HepG2 (cell line): ENCODE results near the gene SLC25A47. TPM values are rescaled to one million over a fixed set of nuclear protein-coding genes. Genes with fewer than 3 reads are reported as not detected.

Experiments used
- FOXP1 ChIP-seq, 2 experiments: fragments of 450-650 bp in 1 of 2; IDR thresholded peaks; 2 replicates each; pipeline ENCODE4 v1.6.1; 2017 to 2018; ENCODE audit warnings: antibody characterized with exemption in 1 of 2
- GLI4 ChIP-seq: sonication (generic); formaldehyde crosslinking; IDR thresholded peaks from 2 replicates; pipeline ENCODE4 v1.5.1; 2020; ENCODE audit warnings: missing genetic modification reagents, mild to moderate bottlenecking, moderate library complexity, borderline replicate concordance
- GPBP1L1 ChIP-seq: sonication (generic); formaldehyde crosslinking; IDR thresholded peaks from 2 replicates; pipeline ENCODE4 v1.5.0; 2020; ENCODE audit warnings: mild to moderate bottlenecking, missing genetic modification reagents
- HBP1 ChIP-seq: IDR thresholded peaks from 2 replicates; pipeline ENCODE4 v1.6.1; 2016; ENCODE audit warnings: low read depth, control low read depth
- KLF15 ChIP-seq: sonication (generic); formaldehyde crosslinking; IDR thresholded peaks from 2 replicates; pipeline ENCODE4 v1.8.1; 2023; ENCODE audit warnings: borderline replicate concordance, mild to moderate bottlenecking, inconsistent platforms, missing genetic modification reagents, mixed read lengths
- NBN ChIP-seq: fragments of 450-650 bp; conservative IDR thresholded peaks from 2 replicates; pipeline ENCODE4 v1.6.1; 2017
- PAX8 ChIP-seq: sonication (generic); formaldehyde crosslinking; IDR thresholded peaks from 2 replicates; pipeline ENCODE4 v1.8.0; 2022; ENCODE audit warnings: mild to moderate bottlenecking, missing genetic modification reagents, borderline replicate concordance
- RFXAP ChIP-seq: sonication (generic); formaldehyde crosslinking; IDR thresholded peaks from 2 replicates; pipeline ENCODE4 v1.4.0; 2020; ENCODE audit warnings: missing genetic modification reagents, borderline replicate concordance
- TIGD3 ChIP-seq: sonication (generic); formaldehyde crosslinking; IDR thresholded peaks from 2 replicates; pipeline ENCODE4 v1.5.1; 2020; ENCODE audit warnings: mild to moderate bottlenecking, missing genetic modification reagents, borderline replicate concordance
- TRIM24 ChIP-seq: sonication (generic); formaldehyde crosslinking; IDR thresholded peaks from 2 replicates; pipeline ENCODE4 v1.8.0; 2022; ENCODE audit warnings: mild to moderate bottlenecking, missing genetic modification reagents
- ZNF274 ChIP-seq: sonication (generic); formaldehyde crosslinking; IDR thresholded peaks from 2 replicates; pipeline ENCODE4 v1.5.1; 2020; ENCODE audit warnings: mild to moderate bottlenecking, missing genetic modification reagents
- ZNF30 ChIP-seq: sonication (generic); formaldehyde crosslinking; IDR thresholded peaks from 2 replicates; pipeline ENCODE4 v1.5.0; 2020; ENCODE audit warnings: mild to moderate bottlenecking, missing genetic modification reagents
- ZNF563 ChIP-seq: sonication (generic); formaldehyde crosslinking; IDR thresholded peaks from 2 replicates; pipeline ENCODE4 v1.8.0; 2022; ENCODE audit warnings: mild to moderate bottlenecking, moderate library complexity, missing genetic modification reagents
- ZNF605 ChIP-seq: sonication (generic); formaldehyde crosslinking; IDR thresholded peaks from 2 replicates; pipeline ENCODE4 v1.8.0; 2022; ENCODE audit warnings: mild to moderate bottlenecking, missing genetic modification reagents
- ZNF609 ChIP-seq: sonication (generic); formaldehyde crosslinking; IDR thresholded peaks from 2 replicates; pipeline ENCODE4 v1.4.0; 2020; ENCODE audit warnings: mild to moderate bottlenecking, missing genetic modification reagents, borderline replicate concordance
- ZNF776 ChIP-seq: sonication (generic); formaldehyde crosslinking; IDR thresholded peaks from 2 replicates; pipeline ENCODE4 v1.4.0; 2020; ENCODE audit warnings: mild to moderate bottlenecking, missing genetic modification reagents
- ZSCAN29 ChIP-seq: sonication (generic); formaldehyde crosslinking; conservative IDR thresholded peaks from 2 replicates; pipeline ENCODE4 v1.4.0; 2020; ENCODE audit warnings: mild to moderate bottlenecking, missing genetic modification reagents
- polyA plus RNA-seq, 8 experiments: library from polyadenylated mRNA; depleted of rRNA in 3 of 8; stranded (reverse) in 7 of 8; unstranded in 1 of 8; fragments of >200 nt; fragmentation: Illumina TruSeq in 4 of 8; extraction: Trizol in 4 of 8; gene quantifications; 2 replicates each; pipeline versions ENCODE4 v1.2.1 to v1.2.3, GENCODE V29; 2011 to 2016; ENCODE audit warnings: low read depth in 4 of 8, missing spikeins in 1 of 8, mixed read lengths in 1 of 8; ENCODE audit not compliant: insufficient read depth in 1 of 8
- total RNA-seq, 5 experiments: library from RNA; depleted of rRNA; stranded (reverse); fragments of >200 nt; fragmentation: Illumina TruSeq; extraction: Trizol; gene quantifications; 2 replicates each; pipeline ENCODE4 v1.2.3, GENCODE V29; 2016; ENCODE audit warnings: low read depth in 1 of 5

Gene SLC25A47
- total and polyA plus RNA-seq, 2 of the 13 experiments (the other 11 are each of a cell fraction or from before 2014, with no cell fraction given) = 1.0 to 1.7 TPM

GRCh38 chr14:100375963-100376735, 53.0 kb downstream of the SLC25A47 start, which contains the start of gene WDR25 (continued):
- no peak for TF ChIP-seq ZNF609 (CRISPR knock-in tag)
- TF ChIP-seq TRIM24 (CRISPR knock-in tag) = no peak
- peak; percentile 99 for TF ChIP-seq KLF15
- TF ChIP-seq ZSCAN29 (CRISPR knock-in tag) = no peak
- peak; percentile 55; the same call in 1 of the 2 replicates for TF ChIP-seq ZNF274 (CRISPR knock-in tag)
- TF ChIP-seq ZNF563 (CRISPR knock-in tag) = no peak
- TF ChIP-seq GPBP1L1 (CRISPR knock-in tag) = no peak
- TF ChIP-seq ZNF30 = no peak
- no peak for TF ChIP-seq FOXP1 (IDR thresholded peaks at IDR 0.05)
- peak; percentile 39; the same call in 1 of the 2 replicates for TF ChIP-seq FOXP1 (CRISPR knock-in tag; IDR thresholded peaks at IDR 0.05)
- TF ChIP-seq ZNF605 (CRISPR knock-in tag) = peak; percentile 54
- TF ChIP-seq NBN = no peak
- peak; percentile 98 for TF ChIP-seq RFXAP (CRISPR knock-in tag)
- TF ChIP-seq PAX8 (CRISPR knock-in tag) = no peak
- no peak for TF ChIP-seq GLI4 (CRISPR knock-in tag)
- no peak; the same call in 1 of the 2 replicates for TF ChIP-seq HBP1 (CRISPR knock-in tag)
- TF ChIP-seq TIGD3 (CRISPR knock-in tag) = no peak
- no peak; the same call in 1 of the 2 replicates for TF ChIP-seq ZNF776 (CRISPR knock-in tag)
